HG02642 (cell line): ENCODE measurements around the gene TEX51.

ENCODE experiments used
- ATAC-seq: cut with Tn5 transposase; IDR thresholded peaks from one replicate; pipeline ENCODE4 v1.9.1; 2021; ENCODE audit warnings: mild to moderate bottlenecking; ENCODE audit not compliant: unreplicated experiment, poor library complexity

The TEX51 gene

GRCh38 chr2:126890551-126891450 lies 7.9 kb upstream of the TEX51 start:
- no peak for ATAC-seq

- ATAC-seq: no peak
These were observed 6.8 kb upstream of the TEX51 start for GRCh38 chr2:126891681-126892500.

GRCh38 chr2:126893153-126893552 lies 5.5 kb upstream of the TEX51 start:
- ATAC-seq: no peak

GRCh38 chr2:126893606-126894005 lies 5.1 kb upstream of the TEX51 start:
- ATAC-seq: no peak

- no peak for ATAC-seq
These were observed 4.6 kb upstream of the TEX51 start for GRCh38 chr2:126894082-126894481.

GRCh38 chr2:126894585-126895182 lies 4.0 kb upstream of the TEX51 start:
- ATAC-seq: no peak

GRCh38 chr2:126895336-126895735 lies 3.4 kb upstream of the TEX51 start:
- ATAC-seq: no peak

- no peak for ATAC-seq
These were observed 2.2 kb upstream of the TEX51 start for GRCh38 chr2:126896471-126896870.

GRCh38 chr2:126899616-126900185 lies 1.0 kb downstream of the TEX51 start:
- ATAC-seq: no peak

GRCh38 chr2:126900646-126901319 lies 2.1 kb downstream of the TEX51 start:
- no peak for ATAC-seq

- no peak for ATAC-seq
These were observed 2.8 kb downstream of the TEX51 start for GRCh38 chr2:126901459-126901858.

- no peak for ATAC-seq
These were observed 3.6 kb downstream of the TEX51 start for GRCh38 chr2:126902152-126902835.

- ATAC-seq: no peak
These were observed 4.2 kb downstream of the TEX51 start for GRCh38 chr2:126902859-126903258.

- ATAC-seq: no peak
These were observed 7.3 kb downstream of the TEX51 start for GRCh38 chr2:126905991-126906390.

- no peak for ATAC-seq
These were observed 8.1 kb downstream of the TEX51 start for GRCh38 chr2:126906781-126907180.

GRCh38 chr2:126907671-126908070 lies 9.0 kb downstream of the TEX51 start:
- no peak for ATAC-seq

- ATAC-seq: no peak
These were observed 10.1 kb downstream of the TEX51 start for GRCh38 chr2:126908721-126909177.

GRCh38 chr2:126909366-126909765 lies 10.7 kb downstream of the TEX51 start:
- ATAC-seq: no peak

GRCh38 chr2:126909781-126910180 lies 11.1 kb downstream of the TEX51 start:
- no peak for ATAC-seq
